NCI-H1694 (cell line): Measurements from ENCODE around the gene IFT43.
"Not testable (repeated sequence)": the region's sequence is repeated elsewhere in the genome, so short reads cannot be mapped to it uniquely, and the experiment has no call there.

Experiments used
- DNase-seq: peaks from one replicate; lab custom pipeline; 2025; lab: John Stamatoyannopoulos, UW

The IFT43 gene

DNA sequence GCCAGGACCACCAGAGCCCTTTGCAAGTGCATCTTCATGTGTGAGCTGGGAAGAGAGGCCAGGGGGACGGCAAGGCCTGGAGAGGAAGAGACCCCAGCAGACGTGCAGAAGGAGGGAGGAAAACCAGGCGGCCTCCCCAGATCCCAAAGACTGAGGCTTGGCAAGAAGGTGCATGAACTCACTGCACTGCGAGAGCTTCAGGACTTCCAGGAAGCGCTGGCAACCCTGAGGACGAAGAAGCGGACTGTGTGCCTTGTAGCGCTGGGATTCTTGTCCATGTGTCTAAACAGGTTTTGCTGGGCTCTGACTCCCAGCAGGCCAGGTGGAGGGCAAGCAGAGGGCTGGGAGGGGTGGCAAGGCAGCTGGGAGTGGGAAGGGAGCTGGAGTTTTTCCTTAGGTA is 4.7 kb upstream of the IFT43 start:
- DNase-seq, result no peak

GRCh38 chr14:75981426-75982265 is 3.9 kb upstream of the IFT43 start, which contains the start of gene TGFB3:
Gene TGFB3, minus strand, starts transcription at chr14:75981995. Its CDS starts 1,102 bp downstream, at chr14:75980893.
- peak; percentile 87 for DNase-seq

DNA sequence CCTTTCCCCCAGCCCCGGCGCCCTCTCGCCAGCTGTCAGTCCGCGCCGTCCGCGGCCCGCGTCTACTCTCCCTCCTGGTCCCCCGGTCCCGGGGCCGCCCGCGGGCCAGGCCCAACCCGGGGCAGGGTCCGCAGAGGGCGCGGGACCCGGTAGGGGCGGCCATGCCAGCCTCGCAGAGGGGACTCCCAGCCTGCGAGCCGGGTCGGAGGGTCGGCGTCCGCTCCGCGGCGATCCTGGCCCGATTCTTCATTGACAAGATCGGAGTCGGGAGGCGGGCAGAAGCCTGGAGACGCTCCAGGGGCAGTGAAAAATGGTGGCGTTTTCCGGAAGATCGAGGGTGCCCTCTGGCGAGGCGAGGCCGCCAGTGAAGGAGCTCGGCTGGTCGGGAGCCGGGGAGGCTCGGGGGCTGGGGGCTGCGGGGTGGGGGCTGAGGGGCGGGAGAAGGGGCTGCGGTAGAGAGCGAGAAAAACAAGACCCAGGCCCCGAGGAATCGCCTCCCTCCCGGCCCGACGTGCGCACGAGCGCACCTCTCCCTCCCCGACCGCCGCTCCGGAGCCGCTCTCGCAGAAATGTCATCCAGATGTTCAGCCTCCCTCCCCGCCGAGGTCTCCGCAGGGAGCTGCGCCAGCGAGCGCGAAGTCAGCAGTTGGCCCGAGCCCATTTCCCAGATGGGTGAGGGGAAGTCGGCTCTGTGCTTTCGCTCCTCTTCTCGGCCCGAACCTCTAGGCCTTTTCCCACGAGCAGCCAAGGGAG is 3.1 kb upstream of the IFT43 start:
- peak; percentile 82 for DNase-seq

- DNase-seq, result no peak
Measured at GRCh38 chr14:75983019-75983358, 2.6 kb upstream of the IFT43 start.

DNA sequence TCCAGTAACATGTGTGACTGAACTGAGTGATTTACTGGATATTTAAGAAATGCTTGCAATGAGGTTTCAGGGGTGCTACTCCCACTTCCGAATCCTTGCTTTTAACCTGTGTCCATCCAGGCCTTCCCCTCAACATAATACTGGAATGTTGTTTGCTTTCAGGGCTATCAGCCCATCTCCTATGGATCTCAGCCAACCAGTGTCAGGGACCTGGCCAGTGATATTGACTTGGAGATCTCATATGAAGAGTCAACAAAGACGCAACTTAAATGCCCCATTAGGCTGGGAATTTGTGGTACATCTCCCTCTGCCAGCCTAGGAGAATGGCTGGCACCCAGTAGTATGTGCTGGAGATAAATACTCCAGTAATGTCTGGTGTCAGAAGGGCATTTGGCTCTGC is 889 bp upstream of the IFT43 start:
- DNase-seq, result no peak

- no peak for DNase-seq
Measured at GRCh38 chr14:75986439-75986765, 839 bp downstream of the IFT43 start.

DNA sequence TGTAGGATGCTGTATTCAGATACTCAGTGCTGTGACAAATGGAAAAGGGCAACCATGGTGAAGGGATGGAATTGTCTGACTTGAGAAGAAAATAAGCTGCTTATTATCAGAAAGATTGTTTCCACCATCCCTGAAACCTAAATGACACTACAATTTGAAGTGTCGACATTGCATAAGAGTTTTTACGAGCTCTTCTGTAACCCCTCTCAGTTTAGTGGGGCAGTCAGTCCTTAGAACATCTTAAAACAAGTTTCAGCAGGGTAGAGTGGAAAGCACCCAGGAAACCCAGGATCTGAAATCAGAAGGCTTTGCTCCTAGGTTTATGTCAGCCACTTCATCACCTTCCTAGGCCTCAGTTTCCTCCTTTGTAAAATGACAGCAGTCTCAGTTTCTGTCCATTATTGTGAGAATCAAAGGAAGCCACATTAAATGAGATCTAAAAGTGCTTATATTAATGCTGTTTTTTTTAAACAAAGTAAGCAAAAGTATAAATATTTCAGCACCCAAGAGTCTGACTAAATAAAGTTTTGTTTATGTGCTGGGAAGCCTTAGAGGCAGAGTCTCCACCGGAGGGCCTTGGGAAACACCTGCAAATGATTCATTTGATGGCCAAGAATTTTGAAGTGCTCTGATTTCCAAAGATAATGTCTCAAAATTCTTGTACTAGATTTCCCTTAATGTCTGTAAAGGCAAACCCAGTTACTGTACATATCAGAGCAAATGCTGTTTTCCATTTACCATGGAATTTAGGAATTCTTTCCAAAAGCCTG is 1.8 kb downstream of the IFT43 start:
- no peak for DNase-seq

- DNase-seq, result no peak
Measured at GRCh38 chr14:75989134-75989533, 3.6 kb downstream of the IFT43 start.

DNA sequence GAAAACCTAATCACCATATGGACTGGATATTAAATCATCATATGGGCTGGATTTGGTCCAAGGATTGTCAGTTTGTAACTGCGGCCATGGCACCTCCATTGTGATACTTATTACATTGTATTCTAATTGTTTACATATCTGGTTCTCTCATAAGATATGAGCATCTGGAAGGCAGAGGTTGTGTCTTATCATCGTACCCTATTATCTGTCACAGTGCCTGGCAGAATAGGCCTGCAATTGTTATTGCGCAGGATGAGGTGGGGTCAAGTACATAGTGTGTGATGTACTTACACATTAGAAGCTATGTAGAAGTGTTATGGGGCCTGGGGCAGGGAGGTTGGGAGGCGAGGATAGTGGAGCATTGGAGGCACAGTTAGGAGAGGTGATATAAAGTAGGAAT is 4.7 kb downstream of the IFT43 start:
- DNase-seq, result no peak

GRCh38 chr14:75991753-75992152 is 6.2 kb downstream of the IFT43 start:
- DNase-seq, result no peak

GRCh38 chr14:75993567-75994041 is 8.0 kb downstream of the IFT43 start:
- DNase-seq, result no peak

- no peak for DNase-seq
Measured at GRCh38 chr14:75995372-75996041, 9.9 kb downstream of the IFT43 start.

- no peak for DNase-seq
Measured at GRCh38 chr14:75996488-75996887, 10.9 kb downstream of the IFT43 start.

GRCh38 chr14:75999511-76000190 is 14.1 kb downstream of the IFT43 start:
- no peak for DNase-seq

- no peak for DNase-seq
Measured at GRCh38 chr14:76002383-76002782, 16.8 kb downstream of the IFT43 start.

GRCh38 chr14:76006253-76006652 is 20.7 kb downstream of the IFT43 start:
- no peak for DNase-seq

DNA sequence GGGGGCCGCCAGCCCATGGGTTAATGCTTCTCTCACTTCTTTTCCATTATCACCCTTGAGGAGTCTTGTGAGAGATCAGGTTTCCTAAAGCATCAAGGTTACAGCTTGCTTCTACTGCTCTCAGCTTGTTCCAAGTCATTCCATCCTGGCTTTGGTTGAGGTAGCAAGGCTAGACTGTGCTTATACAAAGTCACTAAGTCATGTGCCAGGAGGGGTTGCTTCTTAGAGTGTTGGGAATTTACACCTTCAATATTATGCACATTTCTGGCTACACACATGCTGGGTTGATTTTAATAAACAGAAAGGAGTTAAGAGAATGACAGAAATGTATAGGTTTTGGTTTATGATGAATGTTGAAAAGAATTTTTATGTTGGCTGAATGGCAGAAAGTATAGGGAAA is 21.8 kb downstream of the IFT43 start:
- no peak for DNase-seq

DNA sequence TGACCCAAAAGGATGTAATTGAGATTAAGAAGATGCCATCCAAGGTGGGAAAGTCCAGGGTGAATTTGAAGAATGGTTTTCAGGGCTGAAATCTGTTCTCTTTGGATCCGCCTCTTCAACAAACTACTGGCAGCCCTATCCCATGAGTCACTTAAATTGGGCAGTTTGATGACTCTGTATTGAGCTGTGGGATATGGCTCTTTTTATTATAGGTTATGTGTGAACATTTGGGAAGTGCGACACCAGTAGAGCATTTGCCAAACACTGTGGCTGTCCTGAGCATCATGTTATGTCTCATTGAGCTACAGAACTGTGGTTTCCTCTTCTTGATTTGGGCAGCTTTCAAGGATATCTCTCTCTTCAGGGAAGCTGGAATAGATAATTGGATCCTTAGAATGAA is 22.3 kb downstream of the IFT43 start:
- DNase-seq, result no peak

GRCh38 chr14:76009627-76010026 is 24.1 kb downstream of the IFT43 start:
- DNase-seq, result not testable (repeated sequence)

DNA sequence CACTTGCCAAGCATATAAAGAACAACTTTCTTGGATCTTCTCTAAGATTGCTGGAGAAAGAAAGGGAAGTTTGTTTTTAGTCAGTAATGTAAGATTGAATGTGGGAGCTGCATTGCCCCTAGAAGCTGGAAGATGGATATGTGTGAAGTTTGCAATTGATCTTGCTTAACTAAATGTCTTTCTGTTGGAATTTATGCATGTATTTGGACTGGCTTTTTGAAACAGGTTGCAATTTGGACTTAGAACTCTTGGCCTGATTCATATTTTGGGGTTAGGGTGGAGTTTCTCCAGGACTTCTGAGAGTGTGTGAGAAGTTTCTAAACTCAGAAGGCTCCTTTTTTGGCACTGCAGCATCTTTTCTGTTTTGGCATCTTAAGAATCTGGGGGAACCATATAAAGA is 26.4 kb downstream of the IFT43 start:
- no peak for DNase-seq

- no peak for DNase-seq
Measured at GRCh38 chr14:76012354-76012753, 26.8 kb downstream of the IFT43 start.

DNA sequence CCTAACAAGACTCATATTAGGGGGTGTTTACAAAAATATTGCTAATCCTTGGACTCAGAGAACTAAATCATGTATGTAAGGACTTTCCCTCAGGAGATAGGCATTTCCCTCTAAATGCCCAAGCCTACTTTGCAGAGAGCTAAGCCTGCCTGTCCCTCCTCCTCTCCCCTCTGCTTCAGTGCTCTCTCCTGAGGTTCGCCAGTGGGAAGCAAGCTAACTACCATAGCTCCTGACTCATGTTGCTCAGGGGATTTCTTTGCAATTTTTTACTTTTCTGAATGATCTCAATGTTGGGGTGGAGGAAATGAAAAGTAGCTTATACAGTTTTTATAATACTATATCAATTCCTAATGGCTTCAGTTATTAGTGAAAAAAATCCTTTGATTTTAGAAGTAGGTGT is 29.6 kb downstream of the IFT43 start:
- no peak for DNase-seq
